ENCODE data around the gene SLC43A2.
"Not testable (repeated sequence)": the region's sequence is repeated elsewhere in the genome, so short reads cannot be mapped to it uniquely, and the experiment has no call there.

SLC43A2 gene

DNA sequence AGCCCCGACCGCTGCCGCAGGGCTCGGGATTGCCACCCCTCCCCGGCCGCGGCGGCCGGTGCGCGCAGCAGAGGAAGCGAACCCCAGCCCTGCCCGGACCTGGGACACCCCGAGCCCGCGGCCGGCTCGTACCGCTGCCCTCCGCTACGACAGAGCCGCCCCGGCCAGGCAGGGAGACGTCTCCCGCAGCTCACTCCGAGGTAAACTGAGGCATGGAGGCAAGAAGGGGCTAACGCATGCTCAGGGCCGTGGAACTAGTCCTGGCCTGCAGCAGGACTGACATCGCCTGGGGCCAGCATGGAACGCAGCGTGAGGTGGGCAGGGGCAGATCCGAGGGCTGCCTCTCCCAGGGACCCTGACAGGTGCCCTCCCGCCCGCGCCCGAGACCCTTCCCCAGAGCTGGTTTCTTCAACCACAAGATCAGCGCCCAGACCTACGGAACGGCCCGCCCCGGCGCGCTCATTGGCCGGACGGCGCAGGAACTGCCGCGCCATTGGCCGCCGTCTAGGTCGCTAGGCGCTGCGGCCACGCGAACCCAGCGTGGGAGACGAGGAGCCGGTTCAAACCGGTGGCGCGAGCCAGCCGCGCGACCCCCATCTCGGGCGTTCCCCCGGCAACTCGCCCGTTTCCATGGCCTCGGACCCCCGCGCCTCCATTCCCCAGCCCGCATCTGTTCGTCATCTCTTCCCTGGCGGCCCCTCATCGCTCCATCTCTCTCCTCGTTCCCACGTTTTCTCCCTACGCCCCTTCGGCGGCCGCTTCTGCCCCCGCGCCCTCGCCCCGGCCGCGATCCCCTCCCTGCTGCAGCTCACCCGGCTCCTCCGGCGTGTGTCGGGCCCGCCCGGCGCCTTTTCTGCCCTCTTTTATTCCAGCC, at the start of gene SLC43A2:
Gene SLC43A2 (minus strand): TSS at position 853 of the 874 bp plus-strand sequence. CDS start 960 bp downstream, outside the sequence.
- H3K27me3 ChIP-seq (ENCODE audit: insufficient read depth, low read length): no peaks in the 10 kb centered on the region
- no peaks in the 10 kb centered on the region for H3K9me3 ChIP-seq (ENCODE audit: low read length)

DNA sequence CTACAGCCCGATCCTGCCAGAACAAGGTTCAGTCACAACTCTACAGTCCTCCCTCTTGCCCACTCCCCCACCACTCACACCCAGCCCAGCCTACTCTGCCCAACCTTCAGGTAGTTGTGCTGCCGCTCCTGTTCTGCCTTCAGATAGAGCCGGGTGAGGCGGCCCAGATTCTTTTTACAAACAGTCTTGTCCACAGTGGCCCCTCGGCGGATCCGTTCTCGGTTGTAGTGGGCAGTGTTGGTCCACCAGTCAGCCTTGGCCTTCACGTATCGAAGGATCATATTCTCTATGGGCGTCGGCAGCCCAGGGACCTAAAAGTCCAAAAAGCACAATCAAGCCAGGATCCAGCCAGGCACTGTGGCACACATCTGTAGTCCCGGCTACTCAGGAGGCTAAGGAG, 47.8 kb upstream of the SLC43A2 start:
- H2AFZ ChIP-seq (ENCODE audit: low read depth, low read length): no peak overlapping the region
- H3K9me3 ChIP-seq (ENCODE audit: low read length): no peaks in the 10 kb centered on the region
- peaks cover 92% of the 10 kb centered on the region for H3K36me3 ChIP-seq (ENCODE audit: insufficient read depth, low read length)
- H3K4me3 ChIP-seq (ENCODE audit: low read length): no peak overlapping the region
- H3K27me3 ChIP-seq (ENCODE audit: insufficient read depth, low read length): no peaks in the 10 kb centered on the region
- no peaks in the 10 kb centered on the region for H3K4me1 ChIP-seq (ENCODE audit: insufficient read depth, low read length)

More for the DNA sequence above, at the start of gene SLC43A2:
- H2AFZ ChIP-seq (ENCODE audit: low read depth, low read length): no peak within 1 kb of the TSS
- peaks cover 25% of the 10 kb centered on the region for H3K36me3 ChIP-seq (ENCODE audit: insufficient read depth, low read length)
- H3K4me3 ChIP-seq (ENCODE audit: low read length): peak within 1 kb of the TSS; percentile 73
- H3K4me1 ChIP-seq (ENCODE audit: insufficient read depth, low read length): peaks cover 30% of the 10 kb centered on the region

DNA sequence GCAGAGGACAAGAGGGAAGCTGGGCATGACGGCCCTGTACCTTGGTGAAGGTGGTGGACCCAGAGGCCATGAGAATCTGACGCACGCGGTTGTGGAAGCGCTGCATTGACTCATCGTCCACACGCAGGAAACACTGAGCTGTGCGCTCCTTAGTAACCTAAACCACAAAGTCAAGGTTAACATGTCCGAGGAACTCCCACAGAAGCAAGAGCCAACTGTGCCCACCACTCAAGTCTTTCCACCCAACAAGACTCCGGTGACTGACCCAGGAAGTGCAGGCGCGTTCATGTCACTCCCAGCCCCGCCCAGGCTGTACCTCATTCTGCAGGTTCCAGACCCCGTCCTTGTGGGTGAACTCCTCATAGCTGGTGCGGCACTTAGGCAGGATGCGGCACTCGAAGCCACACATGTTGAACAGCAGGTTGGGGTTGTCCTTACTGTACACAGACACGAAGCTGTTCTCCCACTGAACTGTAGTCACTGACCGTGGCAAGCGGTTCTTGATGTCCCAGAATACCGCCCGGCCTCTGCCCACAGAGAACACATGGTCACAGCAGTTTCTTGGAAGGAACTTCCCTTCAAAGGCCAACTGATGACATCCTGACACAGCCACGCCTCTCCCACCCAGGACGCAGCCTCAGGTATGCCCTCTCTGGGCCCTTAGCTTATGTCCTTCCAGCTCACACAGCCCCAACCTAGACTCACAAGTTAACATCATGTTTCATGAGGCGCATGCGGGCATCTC, 44.6 kb upstream of the SLC43A2 start:
- Histone ChIP-seq H3K27me3 (ENCODE audit: insufficient read depth, low read length) (no peaks in the 10 kb centered on the region), H2AFZ (ENCODE audit: low read depth, low read length) (no peak overlapping the region), H3K4me1 (ENCODE audit: insufficient read depth, low read length) (no peaks in the 10 kb centered on the region), H3K9me3 (ENCODE audit: low read length) (no peaks in the 10 kb centered on the region), H3K4me3 (ENCODE audit: low read length) (no peak overlapping the region), H3K36me3 (ENCODE audit: insufficient read depth, low read length) (peaks cover 84% of the 10 kb centered on the region)

DNA sequence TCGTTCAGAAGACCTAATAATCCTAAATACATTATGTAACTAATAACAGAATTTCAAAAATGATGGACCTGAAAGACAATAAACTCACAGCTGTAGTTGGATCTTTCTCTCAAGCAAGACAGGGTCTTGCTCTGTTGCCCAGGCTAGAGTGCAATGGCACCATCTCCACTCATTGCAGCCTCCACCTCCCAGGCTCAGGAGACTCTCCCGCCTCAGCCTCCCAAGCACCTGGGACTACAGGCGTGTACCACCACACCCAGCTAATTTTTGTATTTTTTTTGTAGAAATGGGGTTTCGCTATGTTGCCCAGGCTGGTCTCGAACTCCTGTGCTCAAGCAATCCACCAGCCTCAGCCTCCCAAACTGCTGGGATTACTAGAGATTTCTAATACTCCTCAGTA, 35.3 kb upstream of the SLC43A2 start:
- not testable (repeated sequence) for H3K9me3 ChIP-seq (ENCODE audit: low read length); H3K4me3 ChIP-seq (ENCODE audit: low read length); H2AFZ ChIP-seq (ENCODE audit: low read depth, low read length); H3K27me3 ChIP-seq (ENCODE audit: insufficient read depth, low read length); H3K4me1 ChIP-seq (ENCODE audit: insufficient read depth, low read length)
- peaks cover 77% of the 10 kb centered on the region for H3K36me3 ChIP-seq (ENCODE audit: insufficient read depth, low read length)

DNA sequence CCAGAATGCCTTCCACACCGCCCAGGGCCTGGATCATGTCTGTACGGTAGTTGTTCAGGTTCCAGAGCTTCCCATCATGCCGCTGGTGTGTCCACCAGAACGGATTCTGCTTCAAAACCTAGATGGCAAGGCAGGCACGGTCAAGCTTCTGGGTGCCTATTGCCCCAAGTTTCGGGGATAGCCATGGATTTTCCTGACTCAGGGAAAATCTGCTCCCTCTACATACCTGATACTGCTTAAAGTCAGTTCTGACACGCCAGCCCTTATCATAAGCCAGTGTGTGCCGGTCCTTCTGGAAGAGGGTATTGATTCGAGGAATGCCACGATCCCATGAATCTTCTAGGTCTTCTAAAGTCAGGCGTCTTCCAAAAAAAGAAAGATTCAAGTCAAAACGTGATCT, 32.4 kb upstream of the SLC43A2 start:
- Histone ChIP-seq H3K4me3 (ENCODE audit: low read length) (no peak overlapping the region), H3K36me3 (ENCODE audit: insufficient read depth, low read length) (peaks cover 77% of the 10 kb centered on the region), H3K27me3 (ENCODE audit: insufficient read depth, low read length) (no peaks in the 10 kb centered on the region), H2AFZ (ENCODE audit: low read depth, low read length) (no peak overlapping the region), H3K9me3 (ENCODE audit: low read length) (no peaks in the 10 kb centered on the region), H3K4me1 (ENCODE audit: insufficient read depth, low read length) (no peaks in the 10 kb centered on the region)

DNA sequence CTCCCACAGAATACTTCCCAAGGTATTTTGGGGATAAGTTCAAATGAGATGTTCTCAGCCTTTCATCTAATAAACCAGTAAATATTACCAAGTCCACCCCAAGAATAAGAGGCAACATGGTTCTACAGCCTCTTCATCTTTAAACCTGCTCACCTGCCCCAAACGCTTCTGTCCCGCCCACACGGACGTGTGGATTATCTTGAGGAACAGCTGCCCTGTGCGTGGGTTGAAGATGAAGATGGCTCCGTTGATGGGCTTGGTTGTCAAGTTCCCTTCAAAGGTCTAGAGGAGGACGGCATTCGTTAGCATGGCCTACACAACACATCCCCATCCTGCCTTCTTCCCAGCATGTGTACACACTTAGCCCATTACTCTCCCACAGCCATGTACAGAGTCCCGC, 29.5 kb upstream of the SLC43A2 start:
- Histone ChIP-seq H3K36me3 (ENCODE audit: insufficient read depth, low read length) (peaks cover 84% of the 10 kb centered on the region), H3K9me3 (ENCODE audit: low read length) (no peaks in the 10 kb centered on the region)

DNA sequence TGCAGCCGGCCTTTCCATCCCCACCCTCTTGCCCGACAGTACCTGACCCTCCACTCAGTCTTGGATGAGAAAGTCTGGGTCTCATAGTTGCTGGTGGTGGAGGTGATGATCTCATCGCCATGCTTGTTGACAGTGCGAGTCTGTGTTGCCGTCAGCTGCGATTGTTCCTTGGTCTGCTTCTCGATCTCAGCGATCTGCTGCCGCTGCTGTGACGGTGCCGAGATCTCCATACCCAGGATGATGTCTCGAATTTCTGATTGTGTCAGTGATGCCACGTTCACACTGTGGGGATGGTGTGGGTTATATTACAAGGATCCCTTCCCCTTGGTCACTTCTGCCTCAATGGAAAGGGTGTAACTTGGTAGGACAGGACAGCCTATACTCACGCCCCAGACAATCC, 25.1 kb upstream of the SLC43A2 start:
- Histone ChIP-seq H3K9me3 (ENCODE audit: low read length) (no peaks in the 10 kb centered on the region), H3K4me3 (ENCODE audit: low read length) (no peak overlapping the region), H2AFZ (ENCODE audit: low read depth, low read length) (no peak overlapping the region), H3K36me3 (ENCODE audit: insufficient read depth, low read length) (peaks cover 80% of the 10 kb centered on the region), H3K27me3 (ENCODE audit: insufficient read depth, low read length) (no peaks in the 10 kb centered on the region), H3K4me1 (ENCODE audit: insufficient read depth, low read length) (peaks cover 8% of the 10 kb centered on the region)

More for the DNA sequence above, 29.5 kb upstream of the SLC43A2 start:
- Histone ChIP-seq H3K4me1 (ENCODE audit: insufficient read depth, low read length) (no peaks in the 10 kb centered on the region), H3K4me3 (ENCODE audit: low read length) (no peak overlapping the region), H3K27me3 (ENCODE audit: insufficient read depth, low read length) (no peaks in the 10 kb centered on the region), H2AFZ (ENCODE audit: low read depth, low read length) (no peak overlapping the region)

DNA sequence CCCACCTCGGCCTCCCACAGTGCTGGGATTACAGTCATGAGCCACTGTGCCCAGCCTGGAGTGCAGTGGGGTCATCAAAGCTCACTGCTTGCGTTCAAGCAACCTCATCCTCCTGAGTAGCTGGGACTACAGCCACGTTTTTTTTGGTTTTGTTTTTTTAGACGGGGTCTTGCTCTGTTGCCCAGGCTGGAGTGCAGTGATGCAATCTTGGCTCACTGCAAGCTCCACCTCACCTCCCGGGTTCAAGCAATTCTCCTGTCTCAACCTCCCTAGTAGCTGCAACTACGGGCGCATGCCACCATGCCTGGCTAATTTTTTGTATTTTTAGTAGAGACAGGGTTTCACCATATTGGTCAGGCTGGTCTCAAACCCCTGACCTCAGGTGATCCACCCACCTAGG, 24.2 kb upstream of the SLC43A2 start:
- not testable (repeated sequence) for H3K9me3 ChIP-seq (ENCODE audit: low read length); H3K4me3 ChIP-seq (ENCODE audit: low read length); H2AFZ ChIP-seq (ENCODE audit: low read depth, low read length); H3K27me3 ChIP-seq (ENCODE audit: insufficient read depth, low read length)
- Histone ChIP-seq H3K4me1 (ENCODE audit: insufficient read depth, low read length) (peaks cover 11% of the 10 kb centered on the region), H3K36me3 (ENCODE audit: insufficient read depth, low read length) (peaks cover 71% of the 10 kb centered on the region)

DNA sequence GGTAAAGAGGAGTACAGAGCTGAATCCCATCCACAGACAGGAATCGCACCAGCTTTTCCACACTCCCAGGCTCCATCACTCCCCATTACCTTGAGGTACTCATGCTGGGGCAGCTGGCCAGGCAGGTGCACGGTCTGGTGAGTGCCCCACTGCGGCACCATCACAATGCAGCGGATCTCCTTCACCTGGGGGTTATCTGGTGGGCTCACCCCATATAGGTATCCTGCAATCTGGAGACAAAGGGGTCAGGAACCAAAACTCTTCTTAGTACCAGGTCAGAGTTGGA, 22.9 kb upstream of the SLC43A2 start:
- Histone ChIP-seq H3K36me3 (ENCODE audit: insufficient read depth, low read length) (peaks cover 63% of the 10 kb centered on the region), H3K27me3 (ENCODE audit: insufficient read depth, low read length) (no peaks in the 10 kb centered on the region), H2AFZ (ENCODE audit: low read depth, low read length) (no peak overlapping the region), H3K9me3 (ENCODE audit: low read length) (no peaks in the 10 kb centered on the region), H3K4me3 (ENCODE audit: low read length) (no peak overlapping the region), H3K4me1 (ENCODE audit: insufficient read depth, low read length) (peaks cover 11% of the 10 kb centered on the region)

DNA sequence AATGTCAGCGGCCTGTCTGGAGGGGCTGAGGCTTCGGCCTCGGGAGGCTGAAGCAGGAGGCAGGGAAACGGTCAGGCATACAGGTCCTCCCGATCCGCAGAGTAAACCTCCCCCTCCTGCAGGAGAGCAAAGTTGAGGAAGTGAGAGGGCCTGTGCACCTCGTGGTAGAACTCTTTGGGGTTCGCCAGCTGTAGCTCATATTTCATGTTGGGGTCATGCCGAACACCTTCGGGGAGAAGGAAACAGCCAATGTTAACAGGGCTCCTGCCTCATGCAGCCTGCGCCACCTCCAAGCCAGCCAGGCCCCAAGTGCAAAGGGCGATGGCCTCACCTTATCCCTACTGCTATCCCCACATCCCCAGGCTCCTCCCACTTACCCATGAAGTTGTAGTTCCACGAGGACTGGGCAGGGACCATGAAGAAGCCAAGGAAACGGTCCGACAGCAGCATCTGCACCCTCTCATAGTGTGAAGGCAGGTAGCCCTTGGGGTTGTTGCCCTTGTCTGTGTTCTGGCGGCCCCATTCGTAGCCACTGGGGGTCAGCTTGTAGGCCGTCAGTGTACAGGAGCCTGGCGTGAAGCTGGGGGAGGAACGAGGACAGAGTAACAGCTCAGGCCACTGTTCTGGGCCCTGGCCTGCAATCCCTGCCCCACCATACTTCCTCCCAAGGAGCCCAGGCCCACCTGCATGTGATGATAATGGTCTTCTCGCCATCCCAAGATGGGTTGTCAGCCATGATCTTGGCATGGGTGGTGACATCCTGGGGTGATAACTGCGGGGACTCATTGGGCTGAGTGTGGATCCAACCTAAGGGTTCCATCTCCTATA, 22.3 kb upstream of the SLC43A2 start:
- Histone ChIP-seq H3K36me3 (ENCODE audit: insufficient read depth, low read length) (peaks cover 58% of the 10 kb centered on the region), H3K4me1 (ENCODE audit: insufficient read depth, low read length) (peaks cover 12% of the 10 kb centered on the region), H3K27me3 (ENCODE audit: insufficient read depth, low read length) (no peaks in the 10 kb centered on the region), H3K4me3 (ENCODE audit: low read length) (no peak overlapping the region), H3K9me3 (ENCODE audit: low read length) (no peaks in the 10 kb centered on the region), H2AFZ (ENCODE audit: low read depth, low read length) (no peak overlapping the region)

DNA sequence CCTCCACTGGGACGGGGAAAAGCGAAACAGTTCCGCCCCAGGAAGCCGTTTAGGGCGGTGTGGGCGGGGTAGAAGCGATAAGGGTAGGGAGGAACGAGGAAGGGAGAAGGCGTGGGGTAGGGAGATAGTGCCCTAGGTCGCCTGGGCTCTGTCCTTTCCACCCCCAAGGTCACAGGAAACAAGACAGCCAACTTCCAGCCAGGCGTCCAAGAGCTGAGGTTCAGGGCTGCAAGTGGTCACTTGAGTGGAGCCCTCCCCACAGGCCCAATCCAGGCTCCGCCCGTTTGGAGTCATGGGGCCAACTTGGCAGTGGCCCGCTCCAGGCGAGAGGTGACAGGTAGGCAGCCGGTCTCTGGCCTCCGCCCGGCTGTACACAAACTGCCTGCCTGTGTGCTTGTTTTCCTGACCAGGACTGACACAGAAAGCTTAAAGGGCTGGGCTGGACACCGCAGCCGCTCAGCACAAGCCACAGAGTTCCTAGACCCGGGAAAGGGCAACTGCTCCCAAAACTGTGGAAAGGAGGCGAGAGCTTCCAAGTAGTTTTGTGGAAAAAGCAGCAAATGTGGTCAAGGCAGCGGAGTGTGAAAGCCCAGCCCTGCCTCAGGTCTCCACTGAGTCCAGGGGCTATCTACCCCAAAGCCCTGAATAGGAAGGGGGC, 21.3 kb upstream of the SLC43A2 start, which contains the start of gene RILP:
Gene RILP (minus strand): TSS at position 23 of the 658 bp plus-strand sequence. CDS start 62 bp downstream, outside the sequence.
- Histone ChIP-seq H3K36me3 (ENCODE audit: insufficient read depth, low read length) (peaks cover 51% of the 10 kb centered on the region), H3K27me3 (ENCODE audit: insufficient read depth, low read length) (no peaks in the 10 kb centered on the region), H3K4me1 (ENCODE audit: insufficient read depth, low read length) (peaks cover 21% of the 10 kb centered on the region), H3K4me3 (ENCODE audit: low read length) (peak within 1 kb of the TSS; percentile 42), H3K9me3 (ENCODE audit: low read length) (no peaks in the 10 kb centered on the region), H2AFZ (ENCODE audit: low read depth, low read length) (peak within 1 kb of the TSS; percentile 24)

DNA sequence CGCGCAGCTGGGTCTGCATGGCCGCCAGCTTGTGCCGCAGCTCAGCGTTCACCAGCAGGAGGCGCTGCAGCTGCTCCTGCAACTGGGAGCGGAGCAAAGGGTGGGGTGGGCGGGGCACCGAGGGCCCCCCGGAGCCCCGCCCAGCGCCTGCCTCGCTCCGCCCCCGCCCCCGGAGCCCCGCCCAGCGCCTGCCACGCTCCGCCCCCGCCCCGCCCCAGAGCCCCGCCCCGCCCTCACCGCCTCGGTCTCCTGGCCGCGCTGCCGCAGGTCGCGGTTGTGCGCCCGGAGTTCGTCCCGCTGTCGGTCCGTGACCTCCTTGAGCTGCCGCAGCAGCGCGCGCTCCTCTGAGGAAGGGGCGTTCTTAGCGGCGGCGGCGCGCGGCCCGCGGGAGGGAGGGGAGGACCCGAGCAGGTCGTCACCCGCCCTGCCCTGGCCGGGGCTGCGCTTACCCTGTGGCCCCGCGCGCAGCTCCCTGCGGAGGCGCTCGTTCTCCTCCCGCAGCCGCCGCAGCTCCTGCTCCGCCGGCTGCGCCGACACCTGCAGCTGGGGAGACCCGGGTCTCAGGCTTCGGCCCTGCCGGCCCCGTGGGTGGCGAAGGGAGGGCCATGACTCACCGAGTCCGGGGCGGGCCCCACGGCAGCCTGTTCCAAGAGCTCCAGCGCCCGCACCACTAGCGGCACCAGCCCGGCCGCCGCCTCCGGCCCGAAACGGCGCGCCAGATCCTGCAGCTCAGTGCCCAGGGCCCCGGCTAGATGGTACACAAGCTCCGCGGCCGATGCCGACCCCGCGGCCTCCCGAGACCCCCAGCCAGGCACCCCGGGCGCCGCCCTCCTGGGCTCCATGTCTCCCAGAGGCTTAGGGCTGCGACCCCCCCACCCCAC, 20.6 kb upstream of the SLC43A2 start:
- H3K4me1 ChIP-seq (ENCODE audit: insufficient read depth, low read length): peaks cover 21% of the 10 kb centered on the region
- no peaks in the 10 kb centered on the region for H3K9me3 ChIP-seq (ENCODE audit: low read length)
- H3K36me3 ChIP-seq (ENCODE audit: insufficient read depth, low read length): peaks cover 44% of the 10 kb centered on the region
- peak overlapping the region; percentile 42 for H3K4me3 ChIP-seq (ENCODE audit: low read length)
- no peaks in the 10 kb centered on the region for H3K27me3 ChIP-seq (ENCODE audit: insufficient read depth, low read length)
- peak overlapping the region; percentile 24 for H2AFZ ChIP-seq (ENCODE audit: low read depth, low read length)

Measured in neuron (in vitro differentiated cells).